Endodermal cell (in vitro differentiated cells): Measurements from ENCODE around the gene NXT1. TPM values are rescaled to one million over a fixed set of nuclear protein-coding genes. Genes with fewer than 3 reads are reported as not detected.
"Not testable (repeated sequence)": the region's sequence is repeated elsewhere in the genome, so short reads cannot be mapped to it uniquely, and the experiment has no call there.

ENCODE experiments used
- DNase-seq: peaks from one replicate; pipeline ENCODE4 v3.0.0-alpha.2; 2017
- H3K27ac ChIP-seq: 2 replicates; pipeline ENCODE4 v1.5.1; 2013; ENCODE audit warnings: mild to moderate bottlenecking, low read depth, low read length, moderate library complexity
- H3K27me3 ChIP-seq: 2 replicates; pipeline ENCODE4 v1.6.1; 2013; ENCODE audit warnings: mild to moderate bottlenecking, low read length, moderate library complexity; ENCODE audit not compliant: insufficient read depth, control insufficient read depth, poor library complexity, severe bottlenecking
- H3K36me3 ChIP-seq: 2 replicates; pipeline ENCODE4 v1.7.0; 2013; ENCODE audit warnings: mild to moderate bottlenecking, low read length, moderate library complexity; ENCODE audit not compliant: control insufficient read depth, insufficient read depth
- H3K4me1 ChIP-seq: one replicate; pipeline ENCODE4 v1.7.0; 2013; ENCODE audit warnings: low read length; ENCODE audit not compliant: control insufficient read depth, insufficient read depth
- H3K4me3 ChIP-seq: 2 replicates; pipeline ENCODE4 v1.5.1; 2013; ENCODE audit warnings: mild to moderate bottlenecking, low read length, moderate library complexity
- H3K9ac ChIP-seq: 2 replicates; pipeline ENCODE4 v1.6.1; 2013; ENCODE audit warnings: mild to moderate bottlenecking, low read length, moderate library complexity; ENCODE audit not compliant: poor library complexity, severe bottlenecking; ENCODE audit errors: extremely low read depth
- H3K9me3 ChIP-seq: 2 replicates; pipeline ENCODE4 v1.6.1; 2013; ENCODE audit warnings: mild to moderate bottlenecking, low read length, moderate library complexity; ENCODE audit not compliant: control insufficient read depth
- H3K27ac Mint-ChIP-seq: 2 replicates; pipeline ENCODE4 v1.8.0; 2020; ENCODE audit warnings: mixed read lengths
- H3K27me3 Mint-ChIP-seq: 2 replicates; pipeline ENCODE4 v1.8.0; 2021; ENCODE audit warnings: mild to moderate bottlenecking, mixed read lengths; ENCODE audit not compliant: insufficient read depth
- H3K36me3 Mint-ChIP-seq: 2 replicates; pipeline ENCODE4 v1.8.0; 2020; ENCODE audit warnings: low read depth, mixed read lengths
- H3K4me1 Mint-ChIP-seq: 2 replicates; pipeline ENCODE4 v1.8.0; 2020; ENCODE audit warnings: mixed read lengths
- H3K4me3 Mint-ChIP-seq: 2 replicates; pipeline ENCODE4 v1.8.0; 2020; ENCODE audit warnings: mild to moderate bottlenecking, moderate library complexity, mixed read lengths
- H3K9me3 Mint-ChIP-seq: 2 replicates; pipeline ENCODE4 v1.8.0; 2020; ENCODE audit warnings: mild to moderate bottlenecking, mixed read lengths
- WGBS, 2 experiments: methylation state at CpG; one replicate each; pipeline versions ENCODE4 v1.1.5 to v1.1.7; 2013; ENCODE audit warnings: missing lambda C conversion rate in 2 of 2, mixed read lengths in 1 of 2; ENCODE audit not compliant: insufficient coverage in 1 of 2, insufficient read length in 1 of 2; 5-methylcytosine and 5-hydroxymethylcytosine counted together
- total RNA-seq, 2 donors: library from RNA; stranded (reverse); fragmentation: NEBNext Ultra II Directional in 1 of 2; extraction: Animal tissue kit (Norgen Biotek cat#: 25700) in 1 of 2; gene quantifications; 2 replicates in 1 of 2; 3 replicates in 1 of 2; pipeline ENCODE4 v1.2.1, GENCODE V29; 2021
- TF ChIP-seq, protein P1 (sequence below): fragments of 200-600 bp; sonication (generic); conservative IDR thresholded peaks from 2 replicates; pipeline ENCODE4 v1.5.0; 2021; ENCODE audit warnings: antibody characterized with exemption, mild to moderate bottlenecking

The NXT1 gene
- total RNA-seq, 2 donors from 2014 or later, result 16.8 to 19.5 TPM

DNA sequence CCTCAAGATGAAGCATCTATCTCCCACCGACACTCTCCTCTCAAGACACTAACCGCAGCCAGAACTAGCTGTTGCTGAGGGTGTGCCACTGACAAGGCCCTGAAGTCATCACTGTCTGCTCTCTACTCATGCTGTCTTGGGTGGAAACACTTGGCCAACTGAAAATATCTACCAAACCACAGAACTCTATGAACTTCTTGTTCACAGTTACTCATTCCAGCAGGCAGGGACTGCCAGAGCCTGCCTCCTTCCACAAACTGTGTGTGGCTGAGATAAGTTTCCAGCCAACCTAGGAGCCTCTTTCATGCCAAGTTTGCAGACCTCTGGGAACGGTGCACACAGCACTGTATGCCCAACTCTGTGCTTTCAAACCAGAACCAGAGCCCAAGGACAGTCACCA is 45.5 kb upstream of the NXT1 start:
- Histone ChIP-seq H3K27me3 (no peaks in the 10 kb centered on the region), H3K9ac (no peak overlapping the region), H3K36me3 (no peaks in the 10 kb centered on the region), H3K4me3 (no peak overlapping the region), H3K27ac (no peak overlapping the region), H3K9me3 (no peaks in the 10 kb centered on the region), H3K4me1 (no peaks in the 10 kb centered on the region)
- H3K4me3 Mint-ChIP-seq, result no peak overlapping the region
- no peaks in the 10 kb centered on the region for H3K4me1 Mint-ChIP-seq
- DNase-seq, result no peak
- 83 to 91% methylated on average over 2 to 3 of the region's 3 CpGs for WGBS, 2 experiments
- H3K9me3 Mint-ChIP-seq, result peaks cover 2% of the 10 kb centered on the region
- H3K36me3 Mint-ChIP-seq, result no peaks in the 10 kb centered on the region
- no peak overlapping the region for H3K27ac Mint-ChIP-seq
- TF ChIP-seq, protein P1, sequence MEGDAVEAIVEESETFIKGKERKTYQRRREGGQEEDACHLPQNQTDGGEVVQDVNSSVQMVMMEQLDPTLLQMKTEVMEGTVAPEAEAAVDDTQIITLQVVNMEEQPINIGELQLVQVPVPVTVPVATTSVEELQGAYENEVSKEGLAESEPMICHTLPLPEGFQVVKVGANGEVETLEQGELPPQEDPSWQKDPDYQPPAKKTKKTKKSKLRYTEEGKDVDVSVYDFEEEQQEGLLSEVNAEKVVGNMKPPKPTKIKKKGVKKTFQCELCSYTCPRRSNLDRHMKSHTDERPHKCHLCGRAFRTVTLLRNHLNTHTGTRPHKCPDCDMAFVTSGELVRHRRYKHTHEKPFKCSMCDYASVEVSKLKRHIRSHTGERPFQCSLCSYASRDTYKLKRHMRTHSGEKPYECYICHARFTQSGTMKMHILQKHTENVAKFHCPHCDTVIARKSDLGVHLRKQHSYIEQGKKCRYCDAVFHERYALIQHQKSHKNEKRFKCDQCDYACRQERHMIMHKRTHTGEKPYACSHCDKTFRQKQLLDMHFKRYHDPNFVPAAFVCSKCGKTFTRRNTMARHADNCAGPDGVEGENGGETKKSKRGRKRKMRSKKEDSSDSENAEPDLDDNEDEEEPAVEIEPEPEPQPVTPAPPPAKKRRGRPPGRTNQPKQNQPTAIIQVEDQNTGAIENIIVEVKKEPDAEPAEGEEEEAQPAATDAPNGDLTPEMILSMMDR, result no peak
- peaks cover 19% of the 10 kb centered on the region for H3K27me3 Mint-ChIP-seq

DNA sequence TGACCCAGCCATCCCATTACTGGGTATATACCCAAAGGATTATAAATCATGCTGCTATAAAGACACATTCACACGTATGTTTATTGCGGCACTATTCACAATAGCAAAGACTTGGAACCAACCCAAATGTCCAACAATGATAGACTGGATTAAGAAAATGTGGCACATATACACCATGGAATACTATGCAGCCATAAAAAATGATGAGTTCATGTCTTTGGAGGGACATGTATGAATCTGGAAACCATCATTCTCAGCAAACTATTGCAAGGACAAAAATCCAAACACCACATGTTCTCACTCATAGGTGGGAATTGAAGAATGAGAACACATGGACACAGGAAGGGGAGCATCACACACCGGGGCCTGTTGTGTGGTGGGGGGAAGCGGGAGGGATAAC is 43.2 kb upstream of the NXT1 start:
- H3K4me3 Mint-ChIP-seq, H3K4me1 Mint-ChIP-seq, H3K27ac ChIP-seq, H3K9ac ChIP-seq, H3K36me3 Mint-ChIP-seq, H3K4me1 ChIP-seq, H3K36me3 ChIP-seq, H3K27me3 ChIP-seq, H3K4me3 ChIP-seq, H3K9me3 Mint-ChIP-seq, DNase-seq, H3K9me3 ChIP-seq, H3K27ac Mint-ChIP-seq: not testable (repeated sequence)
- 100% methylated on average over 2 of the region's 4 CpGs; no CpG with 5 or more reads in 1 of the 2 experiments for WGBS, 2 experiments
- peaks cover 23% of the 10 kb centered on the region for H3K27me3 Mint-ChIP-seq

DNA sequence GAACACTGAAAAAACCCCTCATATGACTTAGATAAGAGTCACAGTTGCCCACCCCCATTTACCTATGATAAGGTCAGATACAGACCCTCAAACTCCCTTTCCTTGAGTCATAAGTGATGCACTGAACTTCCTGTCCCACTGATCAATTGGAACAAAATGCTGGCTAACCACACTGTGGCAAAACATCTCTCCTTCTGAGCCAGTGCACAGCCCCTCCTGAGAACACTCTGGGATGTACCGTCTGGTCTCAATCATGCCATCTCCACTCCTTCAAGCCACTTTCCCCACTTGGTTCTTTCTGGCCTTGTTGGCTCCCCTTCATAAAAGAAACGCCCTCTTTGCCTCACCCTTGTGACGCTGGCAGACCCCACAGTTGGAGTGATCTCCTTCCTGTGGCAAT is 42.6 kb upstream of the NXT1 start:
- no peak overlapping the region for H3K4me3 Mint-ChIP-seq
- H3K4me1 Mint-ChIP-seq, result no peaks in the 10 kb centered on the region
- TF ChIP-seq, protein P1, result no peak
- H3K27me3 Mint-ChIP-seq, result peaks cover 22% of the 10 kb centered on the region
- Histone ChIP-seq H3K27me3 (no peaks in the 10 kb centered on the region), H3K4me3 (no peak overlapping the region), H3K36me3 (no peaks in the 10 kb centered on the region), H3K9ac (no peak overlapping the region), H3K4me1 (no peaks in the 10 kb centered on the region), H3K9me3 (no peaks in the 10 kb centered on the region), H3K27ac (no peak overlapping the region)
- DNase-seq, result no peak
- peaks cover 2% of the 10 kb centered on the region for H3K9me3 Mint-ChIP-seq
- H3K27ac Mint-ChIP-seq, result no peak overlapping the region
- 89 to 91% methylated on average over 3 of the region's 3 CpGs for WGBS, 2 experiments
- H3K36me3 Mint-ChIP-seq, result no peaks in the 10 kb centered on the region

DNA sequence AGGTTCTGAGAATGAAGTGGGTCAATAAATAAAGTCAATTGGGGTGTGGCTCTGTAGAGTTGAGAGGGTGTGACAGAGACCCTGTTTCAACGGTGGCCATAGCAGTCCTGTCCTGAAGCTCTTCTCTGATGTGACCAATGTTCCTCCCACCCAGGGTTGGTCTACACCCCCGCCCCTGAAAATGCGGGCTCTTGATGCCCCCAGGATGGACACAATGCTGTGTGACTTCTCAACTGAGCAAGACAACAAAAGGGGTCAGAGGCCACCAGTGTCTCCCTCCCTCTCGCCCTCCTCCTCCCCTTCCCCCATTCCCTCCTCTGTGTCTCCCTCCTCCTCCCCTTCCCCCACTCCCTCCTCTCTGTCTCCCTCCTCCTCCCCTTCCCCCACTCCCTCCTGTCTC is 41.7 kb upstream of the NXT1 start:
- TF ChIP-seq, protein P1, result no peak
- Histone ChIP-seq H3K27me3 (no peaks in the 10 kb centered on the region), H3K4me3 (no peak overlapping the region), H3K9me3 (no peaks in the 10 kb centered on the region), H3K4me1 (no peaks in the 10 kb centered on the region), H3K36me3 (no peaks in the 10 kb centered on the region), H3K9ac (no peak overlapping the region), H3K27ac (no peak overlapping the region)
- Mint-ChIP-seq H3K27me3 (peaks cover 18% of the 10 kb centered on the region), H3K9me3 (peaks cover 2% of the 10 kb centered on the region), H3K4me1 (no peaks in the 10 kb centered on the region), H3K4me3 (no peak overlapping the region), H3K27ac (no peak overlapping the region), H3K36me3 (no peaks in the 10 kb centered on the region)
- 81 to 92% methylated on average over 2 to 4 of the region's 4 CpGs for WGBS, 2 experiments
- DNase-seq, result no peak
